Effector memory CD8-positive, alpha-beta T cell (primary cell): ENCODE results near the gene SPI1.
"Not testable (repeated sequence)": the region's sequence is repeated elsewhere in the genome, so short reads cannot be mapped to it uniquely, and the experiment has no call there.

Experiments
- ATAC-seq: fragments of 150-1000 bp; cut with Tn5 transposase; replicated peaks from 2 replicates; pipeline ENCODE4 v1.10.0; 2021; ENCODE audit warnings: mild to moderate bottlenecking, moderate library complexity
- DNase-seq, 3 experiments: peaks; one replicate each; pipeline ENCODE4 v3.0.0; 2021
- H3K27ac Mint-ChIP-seq, 2 donors: one replicate each; pipeline ENCODE4 v1.8.0; 2022; ENCODE audit warnings: mild to moderate bottlenecking in 2 of 2, mixed read lengths in 2 of 2, moderate library complexity in 2 of 2
- H3K27me3 Mint-ChIP-seq, 2 donors: one replicate each; pipeline ENCODE4 v1.8.0; 2022; ENCODE audit warnings: mixed read lengths in 2 of 2
- H3K36me3 Mint-ChIP-seq: one replicate; pipeline ENCODE4 v1.8.0; 2022; ENCODE audit warnings: mild to moderate bottlenecking, moderate library complexity, mixed read lengths; ENCODE audit not compliant: insufficient read depth
- H3K4me1 Mint-ChIP-seq, 2 donors: one replicate each; pipeline ENCODE4 v1.8.0; 2022; ENCODE audit warnings: low read depth in 2 of 2, mixed read lengths in 2 of 2
- H3K4me3 Mint-ChIP-seq, 2 donors: one replicate each; pipeline ENCODE4 v1.8.0; 2022; ENCODE audit warnings: mild to moderate bottlenecking in 2 of 2, mixed read lengths in 2 of 2, moderate library complexity in 2 of 2
- H3K9me3 Mint-ChIP-seq, 2 donors: one replicate each; pipeline ENCODE4 v1.8.0; 2022; ENCODE audit warnings: mixed read lengths in 2 of 2

The SPI1 gene

DNA sequence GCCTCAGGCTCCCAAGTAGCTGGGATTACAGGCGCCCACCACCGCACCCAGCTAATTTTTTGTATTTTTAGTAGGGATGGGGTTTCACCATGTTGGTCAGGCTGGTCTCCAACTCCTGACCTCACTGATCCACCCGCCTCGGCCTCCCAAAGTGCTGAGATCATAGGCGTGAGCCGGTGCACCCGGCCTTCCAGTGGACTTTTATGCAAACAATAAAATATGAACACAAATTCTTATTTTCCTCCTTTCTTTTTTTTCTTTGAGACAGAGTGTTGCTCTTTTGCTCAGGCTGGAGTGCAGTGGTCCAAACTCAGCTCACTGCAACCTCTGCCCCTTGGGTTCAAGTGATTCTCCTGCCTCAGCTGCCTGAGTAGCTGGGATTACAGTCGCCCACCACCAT lies 61.8 kb downstream of the SPI1 start:
- Mint-ChIP-seq H3K36me3 (peaks cover 90% of the 10 kb centered on the region), H3K27ac (peak overlapping the region in 1 of 2 donors; percentile 10)
- H3K27me3 Mint-ChIP-seq, ATAC-seq, DNase-seq, H3K9me3 Mint-ChIP-seq, H3K4me1 Mint-ChIP-seq, H3K4me3 Mint-ChIP-seq: not testable (repeated sequence)

DNA sequence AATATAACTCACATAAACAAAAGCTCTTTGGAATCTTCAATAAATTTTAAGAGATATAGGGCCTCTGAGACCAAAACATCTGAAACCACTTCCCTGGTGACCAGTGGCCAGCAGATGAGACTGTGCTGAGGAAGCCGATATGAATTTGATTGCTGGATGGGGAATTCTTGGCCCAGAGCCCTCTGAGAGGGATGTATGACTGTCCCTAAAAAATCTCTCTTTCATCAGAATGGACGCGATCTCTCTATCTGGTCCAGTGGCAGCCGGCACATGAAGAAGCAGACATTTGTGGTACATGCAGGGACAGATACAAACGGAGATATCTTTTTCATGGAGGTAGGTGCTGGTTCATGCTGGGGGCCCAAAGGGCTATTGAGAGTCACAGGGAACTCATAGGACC lies 63.4 kb downstream of the SPI1 start:
- no peaks in the 10 kb centered on the region for H3K9me3 Mint-ChIP-seq
- H3K27me3 Mint-ChIP-seq = no peaks in the 10 kb centered on the region
- no peak overlapping the region for H3K27ac Mint-ChIP-seq
- H3K4me1 Mint-ChIP-seq = peaks cover 0 to 7% of the 10 kb centered on the region in 2 donors
- no peak for ATAC-seq
- DNase-seq = no peak
- H3K4me3 Mint-ChIP-seq = no peak overlapping the region
- H3K36me3 Mint-ChIP-seq = peaks cover 95% of the 10 kb centered on the region

DNA sequence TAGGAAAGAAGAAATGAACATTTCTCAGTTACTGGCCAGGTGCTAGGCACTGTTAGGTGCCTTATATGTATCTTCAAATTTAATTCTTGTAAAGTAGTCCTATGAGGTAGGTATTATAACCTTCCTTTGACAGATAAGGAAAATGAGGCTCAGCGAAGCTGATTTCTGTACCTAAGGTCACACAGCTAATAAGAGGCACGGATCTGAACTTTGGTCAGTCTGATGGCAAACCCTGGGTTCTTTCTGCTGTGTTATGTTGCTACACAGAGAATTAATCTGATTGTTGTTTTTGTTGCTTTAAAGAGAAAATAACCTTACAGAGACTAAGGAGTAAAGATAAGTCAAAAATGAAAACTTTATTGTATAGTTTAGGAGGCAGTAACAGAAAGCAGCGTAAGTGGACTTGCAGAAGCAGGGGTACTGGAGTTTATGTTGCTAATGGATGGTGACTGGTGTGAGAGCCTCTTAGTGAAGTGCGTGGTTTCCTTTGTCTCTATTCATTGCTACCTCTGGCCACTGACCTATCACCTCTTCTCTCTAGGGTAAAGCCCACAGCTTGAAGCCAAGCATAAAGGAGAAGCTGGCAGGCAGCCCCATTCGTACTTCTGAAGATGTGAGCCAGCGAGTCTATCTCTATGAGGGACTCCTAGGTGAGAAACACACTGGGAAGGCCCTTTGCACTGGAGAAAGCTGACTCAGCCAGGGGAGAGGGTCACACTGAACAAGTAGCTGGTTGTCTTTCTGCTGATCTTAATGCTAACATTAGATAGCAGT lies 70.1 kb downstream of the SPI1 start:
- no peaks in the 10 kb centered on the region for H3K9me3 Mint-ChIP-seq
- H3K27ac Mint-ChIP-seq = peak overlapping the region in 1 of 2 donors; percentile 23
- H3K4me3 Mint-ChIP-seq = no peak overlapping the region
- H3K4me1 Mint-ChIP-seq = peaks cover 2 to 3% of the 10 kb centered on the region in 2 donors
- peaks cover 94% of the 10 kb centered on the region for H3K36me3 Mint-ChIP-seq
- no peak for DNase-seq
- no peaks in the 10 kb centered on the region for H3K27me3 Mint-ChIP-seq
- no peak for ATAC-seq

DNA sequence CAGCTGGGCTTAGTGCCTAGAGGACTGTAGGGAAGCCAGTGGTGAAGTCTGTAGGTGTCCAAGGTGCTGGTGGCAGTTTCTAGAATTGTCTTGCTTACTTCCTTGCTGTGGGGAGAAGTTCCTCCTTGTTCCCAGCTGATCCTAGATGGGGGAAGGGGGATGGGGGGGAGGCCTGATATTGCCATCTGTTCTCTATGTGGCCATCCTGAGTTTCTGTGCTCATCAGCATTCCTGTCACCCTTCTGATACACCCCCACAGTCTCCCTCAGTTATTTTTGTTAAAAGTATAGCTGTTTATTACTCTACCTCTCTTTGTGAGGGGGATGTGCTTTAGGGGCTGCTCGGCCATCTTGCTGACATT lies 71.9 kb downstream of the SPI1 start:
- H3K27me3 Mint-ChIP-seq = no peaks in the 10 kb centered on the region
- peak overlapping the region in 1 of 2 donors; percentile 29 for H3K27ac Mint-ChIP-seq
- peaks cover 2 to 3% of the 10 kb centered on the region in 2 donors for H3K4me1 Mint-ChIP-seq
- H3K4me3 Mint-ChIP-seq = no peak overlapping the region
- DNase-seq (no peak), ATAC-seq (no peak)
- H3K36me3 Mint-ChIP-seq = peaks cover 94% of the 10 kb centered on the region
- peaks cover 0 to 4% of the 10 kb centered on the region in 2 donors for H3K9me3 Mint-ChIP-seq

DNA sequence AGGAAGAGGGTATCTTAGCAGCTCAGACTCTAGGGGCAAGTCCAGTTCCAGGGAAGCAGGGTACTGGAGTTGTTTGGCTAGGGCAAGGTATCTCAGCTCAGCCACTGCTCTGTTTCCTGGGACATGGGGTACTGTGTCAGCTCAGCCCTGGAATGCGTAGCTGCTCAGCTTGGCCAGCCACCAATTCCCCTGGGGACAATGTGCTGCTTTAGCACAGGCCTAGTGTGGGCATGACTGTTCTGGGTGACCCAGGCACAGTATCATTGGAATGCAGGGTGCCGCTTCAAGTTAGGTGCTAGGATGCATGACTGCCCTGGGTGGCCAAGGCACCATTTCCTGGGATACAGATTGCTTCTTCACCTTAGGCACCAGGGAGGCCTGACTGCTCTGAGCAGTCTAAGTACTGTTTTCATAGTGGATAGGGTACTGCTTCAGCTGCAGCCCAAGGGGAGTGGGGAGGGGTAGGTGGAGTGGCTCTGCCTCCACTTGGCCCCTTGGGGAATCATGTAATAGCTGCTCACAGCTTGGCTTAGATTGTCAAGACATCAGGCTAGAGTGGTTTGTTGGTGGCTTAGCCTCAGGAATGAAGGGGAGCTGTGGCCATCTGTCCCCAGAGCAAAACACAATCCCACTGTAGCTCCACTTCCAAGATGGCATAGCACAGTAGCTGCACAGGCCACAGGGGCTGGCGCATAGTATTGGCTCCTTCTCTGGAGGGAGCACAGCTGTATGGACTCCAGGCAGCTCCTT lies 72.4 kb downstream of the SPI1 start:
- peaks cover 94% of the 10 kb centered on the region for H3K36me3 Mint-ChIP-seq
- no peak for DNase-seq
- H3K4me3 Mint-ChIP-seq = no peak overlapping the region
- ATAC-seq = no peak
- peak overlapping the region in 1 of 2 donors; percentile 29 for H3K27ac Mint-ChIP-seq
- peaks cover 2 to 3% of the 10 kb centered on the region in 2 donors for H3K4me1 Mint-ChIP-seq
- peaks cover 0 to 4% of the 10 kb centered on the region in 2 donors for H3K9me3 Mint-ChIP-seq
- no peaks in the 10 kb centered on the region for H3K27me3 Mint-ChIP-seq
